IMR-90 (cell line): ENCODE measurements around the gene NTM. TPM values are rescaled to one million over a fixed set of nuclear protein-coding genes. Genes with fewer than 3 reads are reported as not detected.

Source experiments
- ATAC-seq: fragments of 200-7000 bp; cut with Tn5 transposase; 2 replicates; pipeline ENCODE4 v1.9.1; 2020; ENCODE audit warnings: low read depth, mild to moderate bottlenecking, moderate library complexity
- BruUV-seq: library from RNA; stranded (reverse); fragments of 400-500 nt; replicated peaks from 2 replicates; lab custom pipeline; 2021; lab: Mats Ljungman, UMichigan
- CTCF ChIA-PET: fragments of 300-600 bp; formaldehyde crosslinking; extraction: SDS; loops from one replicate; lab custom pipeline; 2021; ENCODE audit warnings: antibody characterized with exemption; lab: Yijun Ruan, JAX
- POLR2A ChIA-PET: fragments of 300-600 bp; sonication (Branson Sonifier 250); formaldehyde crosslinking; loops from one replicate; lab custom pipeline; 2022; ENCODE audit warnings: antibody characterized with exemption; ENCODE audit not compliant: unreplicated experiment; lab: Charles Lee
- DNase-seq: peaks from one replicate; pipeline ENCODE4 v3.0.0; 2013
- H2AFZ ChIP-seq: replicated peaks from 2 replicates; pipeline ENCODE3; 2013; ENCODE audit warnings: low read length, mild to moderate bottlenecking; ENCODE audit not compliant: poor library complexity
- H2AK5ac ChIP-seq: 2 replicates; pipeline ENCODE4 v1.6.1; 2013; ENCODE audit warnings: low read depth, low read length, inconsistent platforms
- H2AK9ac ChIP-seq: replicated peaks from 2 replicates; pipeline ENCODE3; 2013; ENCODE audit warnings: mild to moderate bottlenecking, low read depth, low read length, moderate library complexity; ENCODE audit not compliant: poor library complexity
- H2BK120ac ChIP-seq: 2 replicates; pipeline ENCODE4 v1.6.1; 2013; ENCODE audit warnings: low read depth, low read length, inconsistent platforms
- H2BK15ac ChIP-seq: 3 replicates; pipeline ENCODE4 v1.6.1; 2013; ENCODE audit warnings: low read depth, low read length, inconsistent platforms
- H2BK20ac ChIP-seq: 2 replicates; pipeline ENCODE4 v1.6.1; 2013; ENCODE audit warnings: low read depth, mild to moderate bottlenecking, inconsistent platforms, low read length, moderate library complexity
- H2BK5ac ChIP-seq: 2 replicates; pipeline ENCODE4 v1.6.1; 2013; ENCODE audit warnings: mild to moderate bottlenecking, low read depth, low read length, inconsistent platforms; ENCODE audit not compliant: poor library complexity, severe bottlenecking
- H3K14ac ChIP-seq: replicated peaks from 2 replicates; pipeline ENCODE4 v1.6.1; 2013; ENCODE audit warnings: low read depth, low read length, inconsistent platforms
- H3K18ac ChIP-seq: 2 replicates; pipeline ENCODE4 v1.6.1; 2013; ENCODE audit warnings: low read depth, low read length, control low read depth
- H3K23ac ChIP-seq: 2 replicates; pipeline ENCODE4 v1.6.1; 2013; ENCODE audit warnings: low read depth, low read length, inconsistent platforms
- H3K27ac ChIP-seq: 2 replicates; pipeline ENCODE4 v1.5.1; 2013; ENCODE audit warnings: mild to moderate bottlenecking, control low read depth, low read length; ENCODE audit not compliant: insufficient read depth
- H3K27me3 ChIP-seq: 2 replicates; pipeline ENCODE4 v1.6.1; 2013; ENCODE audit warnings: low read length; ENCODE audit not compliant: control insufficient read depth, insufficient read depth
- H3K36me3 ChIP-seq: 2 replicates; pipeline ENCODE4 v1.6.1; 2013; ENCODE audit warnings: low read length, mixed read lengths; ENCODE audit not compliant: control insufficient read depth, insufficient read depth
- H3K4ac ChIP-seq: 2 replicates; pipeline ENCODE4 v1.6.1; 2013; ENCODE audit warnings: low read depth, low read length, inconsistent platforms
- H3K4me1 ChIP-seq: 2 replicates; pipeline ENCODE4 v1.6.1; 2013; ENCODE audit warnings: low read length, mixed read lengths; ENCODE audit not compliant: control insufficient read depth, insufficient read depth
- H3K4me2 ChIP-seq: 2 replicates; pipeline ENCODE4 v1.6.1; 2013; ENCODE audit warnings: low read depth, mild to moderate bottlenecking, control low read depth, low read length, moderate library complexity
- H3K4me3 ChIP-seq: 2 replicates; pipeline ENCODE4 v1.5.1; 2013; ENCODE audit warnings: low read depth, mild to moderate bottlenecking, control low read depth, low read length, moderate library complexity; ENCODE audit not compliant: insufficient read depth
- H3K56ac ChIP-seq: 2 replicates; pipeline ENCODE4 v1.6.1; 2013; ENCODE audit warnings: low read length, inconsistent platforms; ENCODE audit not compliant: insufficient read depth; ENCODE audit errors: extremely low read depth
- H3K79me1 ChIP-seq, 2 experiments: 2 replicates each; pipeline ENCODE4 v1.6.1; 2013; ENCODE audit warnings: low read length in 2 of 2, inconsistent platforms in 1 of 2, low read depth in 1 of 2
- H3K9ac ChIP-seq: 2 replicates; pipeline ENCODE4 v1.6.1; 2013; ENCODE audit warnings: low read depth, low read length, control low read depth
- H3K9me1 ChIP-seq: 2 replicates; pipeline ENCODE4 v1.6.1; 2013; ENCODE audit warnings: low read length, inconsistent platforms; ENCODE audit not compliant: insufficient read depth
- H3K9me3 ChIP-seq: 2 replicates; pipeline ENCODE4 v1.6.1; 2013; ENCODE audit warnings: low read length; ENCODE audit not compliant: control insufficient read depth, insufficient read depth
- H4K20me1 ChIP-seq: 2 replicates; pipeline ENCODE4 v1.6.1; 2013; ENCODE audit warnings: low read length, inconsistent platforms; ENCODE audit not compliant: insufficient read depth
- H4K5ac ChIP-seq: 2 replicates; pipeline ENCODE4 v1.6.1; 2013; ENCODE audit warnings: mild to moderate bottlenecking, low read depth, low read length, control low read depth
- H4K8ac ChIP-seq, 2 experiments: 2 replicates each; pipeline ENCODE4 v1.6.1; 2013; ENCODE audit warnings: low read depth in 2 of 2, low read length in 2 of 2, control low read depth in 1 of 2, inconsistent platforms in 1 of 2
- H4K91ac ChIP-seq: 2 replicates; pipeline ENCODE4 v1.6.1; 2013; ENCODE audit warnings: low read depth, low read length, inconsistent platforms; ENCODE audit not compliant: insufficient read depth
- BHLHE40 ChIP-seq: fragments of 150-350 bp; IDR thresholded peaks from 2 replicates; pipeline ENCODE4 v1.6.1; 2016; ENCODE audit warnings: mild to moderate bottlenecking, low read depth, low read length
- FOS ChIP-seq: fragments of 150-350 bp; IDR thresholded peaks from 2 replicates; pipeline ENCODE4 v1.6.1; 2016; ENCODE audit warnings: low read depth, low read length
- MAFK ChIP-seq: IDR thresholded peaks from 2 replicates; pipeline ENCODE4 v1.6.1; 2012; ENCODE audit warnings: low read depth, low read length, improper control_type of control experiment
- MAZ ChIP-seq: IDR thresholded peaks from 2 replicates; pipeline ENCODE4 v1.6.1; 2012; ENCODE audit warnings: low read depth, mild to moderate bottlenecking, low read length, improper control_type of control experiment, moderate library complexity, borderline replicate concordance
- MXI1 ChIP-seq: IDR thresholded peaks from 2 replicates; pipeline ENCODE4 v1.6.1; 2012; ENCODE audit warnings: low read depth, mild to moderate bottlenecking, low read length, moderate library complexity, borderline replicate concordance
- NFE2L2 ChIP-seq: fragments of 150-350 bp; IDR thresholded peaks from 2 replicates; pipeline ENCODE4 v1.6.1; 2016; ENCODE audit warnings: low read depth, mild to moderate bottlenecking, low read length
- POLR2A ChIP-seq: IDR thresholded peaks from 2 replicates; pipeline ENCODE4 v1.6.1; 2012; ENCODE audit warnings: mild to moderate bottlenecking, low read depth, low read length
- RAD21 ChIP-seq: IDR thresholded peaks from 2 replicates; pipeline ENCODE4 v1.6.1; 2012; ENCODE audit warnings: low read length, improper control_type of control experiment
- RCOR1 ChIP-seq: IDR thresholded peaks from 2 replicates; pipeline ENCODE4 v1.6.1; 2012; ENCODE audit warnings: mild to moderate bottlenecking, low read length, improper control_type of control experiment; ENCODE audit not compliant: insufficient replicate concordance
- RFX5 ChIP-seq: IDR thresholded peaks from 2 replicates; pipeline ENCODE4 v1.8.0; 2012; ENCODE audit warnings: low read depth, mild to moderate bottlenecking, low read length, moderate library complexity
- SMC3 ChIP-seq: fragments of 150-350 bp; IDR thresholded peaks from 2 replicates; pipeline ENCODE4 v1.6.1; 2016; ENCODE audit warnings: low read depth, mild to moderate bottlenecking, antibody characterized with exemption, low read length, moderate library complexity
- WGBS, 2 experiments: methylation state at CpG; one replicate each; pipeline versions ENCODE4 v1.1.5 to v1.1.7; 2013; ENCODE audit warnings: missing lambda C conversion rate in 2 of 2; ENCODE audit not compliant: insufficient read length in 1 of 2; ENCODE audit errors: extremely low coverage in 2 of 2; 5-methylcytosine and 5-hydroxymethylcytosine counted together
- dilution Hi-C: fragments of 300-500 bp; cut with HindIII; formaldehyde crosslinking; loops from one replicate; pipeline ENCODE4 v1.14.3; 2018; ENCODE audit warnings: low sequenced_read_pairs; ENCODE audit not compliant: unreplicated experiment
- in situ Hi-C: fragments of 300-500 bp; cut with MboI; formaldehyde crosslinking; loops from 3 replicates; pipeline ENCODE4 v1.14.3; 2019; ENCODE audit warnings: low sequenced_read_pairs, inconsistent platforms, mixed read lengths
- intact Hi-C: fragments of 100-400 bp; cut with micrococcal nuclease; formaldehyde crosslinking; loops from 2 replicates; pipeline ENCODE4 v1.10.0; 2022
- polyA plus RNA-seq, 3 experiments: library from polyadenylated mRNA; depleted of rRNA; stranded (reverse); fragments of >200 nt; gene quantifications; 2 replicates each; pipeline ENCODE4 v1.2.3, GENCODE V29; 2012; ENCODE audit warnings: low replicate concordance in 1 of 3
- total RNA-seq: library from RNA; depleted of rRNA; stranded (reverse); fragments of >200 nt; gene quantifications from 2 replicates; pipeline ENCODE4 v1.2.3, GENCODE V29; 2012
- TF ChIP-seq, protein P1 (sequence below): fragments of 150-350 bp; IDR thresholded peaks from 2 replicates; pipeline ENCODE4 v1.6.1; 2017; ENCODE audit warnings: mild to moderate bottlenecking, antibody characterized with exemption, low read length, low read depth
- TF ChIP-seq, protein P2 (sequence below): conservative IDR thresholded peaks from 2 replicates; pipeline ENCODE4 v1.5.1; 2012; ENCODE audit warnings: mild to moderate bottlenecking, low read depth, low read length, improper control_type of control experiment

Gene NTM
- total and polyA plus RNA-seq, 2 of the 4 experiments (the other 2 are of a cell fraction), result 19.5 to 25.5 TPM

DNA sequence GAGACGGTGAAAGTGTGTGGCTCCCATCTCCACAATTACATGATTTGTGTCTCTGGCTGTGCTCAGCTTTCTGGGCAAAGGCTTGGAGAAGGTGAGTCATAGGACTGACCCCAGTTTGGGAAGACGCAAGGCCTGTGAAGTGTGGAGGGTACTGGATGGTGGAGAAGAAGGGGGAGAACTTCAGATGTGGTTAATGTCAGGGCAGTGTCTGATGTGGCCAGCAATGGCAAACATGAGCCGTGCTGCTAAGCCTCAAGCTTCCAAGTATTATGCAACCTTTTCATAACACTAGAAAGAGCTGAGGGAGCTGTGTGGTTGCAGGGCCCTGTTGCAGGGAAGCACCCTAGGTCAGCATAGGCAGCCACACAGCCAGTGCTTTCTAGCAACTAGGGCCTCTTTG is 110.9 kb downstream of the NTM start:
- BruUV-seq, result no TSS peak
- Histone ChIP-seq H3K4me3 (no peak overlapping the region), H3K56ac (no peak overlapping the region), H2BK20ac (no peak overlapping the region), H3K14ac (no peak overlapping the region), H3K9me1 (no peaks in the 10 kb centered on the region), H3K9ac (no peak overlapping the region), H3K23ac (no peak overlapping the region), H3K9me3 (no peaks in the 10 kb centered on the region), H2AK9ac (no peak overlapping the region), H3K27ac (no peak overlapping the region), H3K4me2 (no peak overlapping the region), H2BK5ac (no peak overlapping the region), H2AFZ (no peak overlapping the region), H4K5ac (no peak overlapping the region), H4K91ac (no peak overlapping the region), H2AK5ac (no peak overlapping the region), H2BK120ac (no peak overlapping the region), H3K79me1 (no peaks in the 10 kb centered on the region), H2BK15ac (no peak overlapping the region), H4K20me1 (no peaks in the 10 kb centered on the region), H3K4me1 (no peaks in the 10 kb centered on the region), H3K36me3 (no peaks in the 10 kb centered on the region), H3K27me3 (no peaks in the 10 kb centered on the region; the same call in 1 of the 2 replicates), H3K18ac (no peak overlapping the region), H4K8ac (no peak overlapping the region), H3K4ac (no peak overlapping the region)
- WGBS, 2 experiments, result no CpG with 5 or more reads among the region's 3 CpGs
- dilution Hi-C loops (no loop called here), intact Hi-C loops (no loop called here), in situ Hi-C loops (no loop called here)
- POLR2A ChIA-PET, result no interaction called here
- CTCF ChIA-PET, result interaction anchor here (0.7 kb wide), 1 partner anchor 342 kb away, joined by 4 read pairs; no protein-coding TSS in a partner anchor
- ATAC-seq, result no peak
- no peak for DNase-seq
- TF ChIP-seq POLR2A (no peak), SMC3 (no peak), RAD21 (no peak), RFX5 (no peak), MXI1 (no peak), BHLHE40 (no peak), MAZ (no peak), RCOR1 (no peak), MAFK (no peak), NFE2L2 (no peak), FOS (no peak)
- TF ChIP-seq, protein P1, sequence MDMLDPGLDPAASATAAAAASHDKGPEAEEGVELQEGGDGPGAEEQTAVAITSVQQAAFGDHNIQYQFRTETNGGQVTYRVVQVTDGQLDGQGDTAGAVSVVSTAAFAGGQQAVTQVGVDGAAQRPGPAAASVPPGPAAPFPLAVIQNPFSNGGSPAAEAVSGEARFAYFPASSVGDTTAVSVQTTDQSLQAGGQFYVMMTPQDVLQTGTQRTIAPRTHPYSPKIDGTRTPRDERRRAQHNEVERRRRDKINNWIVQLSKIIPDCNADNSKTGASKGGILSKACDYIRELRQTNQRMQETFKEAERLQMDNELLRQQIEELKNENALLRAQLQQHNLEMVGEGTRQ, result no peak
- TF ChIP-seq, protein P2, sequence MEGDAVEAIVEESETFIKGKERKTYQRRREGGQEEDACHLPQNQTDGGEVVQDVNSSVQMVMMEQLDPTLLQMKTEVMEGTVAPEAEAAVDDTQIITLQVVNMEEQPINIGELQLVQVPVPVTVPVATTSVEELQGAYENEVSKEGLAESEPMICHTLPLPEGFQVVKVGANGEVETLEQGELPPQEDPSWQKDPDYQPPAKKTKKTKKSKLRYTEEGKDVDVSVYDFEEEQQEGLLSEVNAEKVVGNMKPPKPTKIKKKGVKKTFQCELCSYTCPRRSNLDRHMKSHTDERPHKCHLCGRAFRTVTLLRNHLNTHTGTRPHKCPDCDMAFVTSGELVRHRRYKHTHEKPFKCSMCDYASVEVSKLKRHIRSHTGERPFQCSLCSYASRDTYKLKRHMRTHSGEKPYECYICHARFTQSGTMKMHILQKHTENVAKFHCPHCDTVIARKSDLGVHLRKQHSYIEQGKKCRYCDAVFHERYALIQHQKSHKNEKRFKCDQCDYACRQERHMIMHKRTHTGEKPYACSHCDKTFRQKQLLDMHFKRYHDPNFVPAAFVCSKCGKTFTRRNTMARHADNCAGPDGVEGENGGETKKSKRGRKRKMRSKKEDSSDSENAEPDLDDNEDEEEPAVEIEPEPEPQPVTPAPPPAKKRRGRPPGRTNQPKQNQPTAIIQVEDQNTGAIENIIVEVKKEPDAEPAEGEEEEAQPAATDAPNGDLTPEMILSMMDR, result no peak
